Neutrophil (primary cell): ENCODE data around the gene ITGA7.
A peak's percentile ranks its signal among the peaks of the same experiment; 100 is the strongest.

Experiments
- H3K27ac ChIP-seq: fragments of 200-600 bp; sonication (generic); 2 replicates; pipeline ENCODE4 v1.5.1; 2016; ENCODE audit warnings: mild to moderate bottlenecking, moderate library complexity
- H3K27me3 ChIP-seq: fragments of 200-600 bp; sonication (generic); 2 replicates; pipeline ENCODE4 v1.6.0; 2016; ENCODE audit warnings: mild to moderate bottlenecking
- H3K36me3 ChIP-seq: fragments of 200-600 bp; sonication (generic); 2 replicates; pipeline ENCODE4 v1.5.1; 2017
- H3K4me1 ChIP-seq, 2 experiments: fragments of 200-600 bp in 1 of 2; sonication (generic) in 1 of 2; 1 replicate in 1 of 2; 2 replicates in 1 of 2; pipeline versions ENCODE4 v1.5.1 to v1.6.1; 2013 to 2016; ENCODE audit warnings: low read depth in 1 of 2, low read length in 1 of 2, mild to moderate bottlenecking in 1 of 2, moderate library complexity in 1 of 2; ENCODE audit not compliant: control insufficient read depth in 1 of 2, insufficient read depth in 1 of 2
- H3K4me3 ChIP-seq, 2 experiments: fragments of 200-600 bp in 1 of 2; sonication (generic) in 1 of 2; 1 replicate in 1 of 2; 2 replicates in 1 of 2; pipeline ENCODE4 v1.5.1; 2013 to 2016; ENCODE audit warnings: low read depth in 1 of 2, low read length in 1 of 2, mild to moderate bottlenecking in 1 of 2, moderate library complexity in 1 of 2
- H3K9me3 ChIP-seq: fragments of 200-600 bp; sonication (generic); 2 replicates; pipeline ENCODE4 v1.5.1; 2016
- CTCF ChIP-seq: fragments of 200-600 bp; sonication (generic); IDR thresholded peaks from 2 replicates; pipeline ENCODE4 v1.5.1; 2016; ENCODE audit warnings: antibody characterized with exemption

The ITGA7 gene

GRCh38 chr12:55724226-55724939, 16.7 kb upstream of the ITGA7 start:
- TF ChIP-seq CTCF, result peak; percentile 54
- no peaks in the 10 kb centered on the region for H3K9me3 ChIP-seq
- H3K4me3 ChIP-seq, result no peak overlapping the region
- H3K27ac ChIP-seq, result peak overlapping the region; percentile 57
- no peaks in the 10 kb centered on the region for H3K27me3 ChIP-seq
- H3K36me3 ChIP-seq, result peaks cover 79% of the 10 kb centered on the region
- H3K4me1 ChIP-seq, result peaks cover 44 to 55% of the 10 kb centered on the region in 2 experiments

GRCh38 chr12:55723516-55724225, 16.0 kb upstream of the ITGA7 start:
- peak overlapping the region; percentile 57 for H3K27ac ChIP-seq
- H3K27me3 ChIP-seq, result no peaks in the 10 kb centered on the region
- H3K4me3 ChIP-seq, result no peak overlapping the region
- TF ChIP-seq CTCF, result no peak
- no peaks in the 10 kb centered on the region for H3K9me3 ChIP-seq
- peaks cover 49 to 59% of the 10 kb centered on the region in 2 experiments for H3K4me1 ChIP-seq
- peaks cover 86% of the 10 kb centered on the region for H3K36me3 ChIP-seq

- H3K4me3 ChIP-seq, result no peak overlapping the region
- H3K36me3 ChIP-seq, result peaks cover 90% of the 10 kb centered on the region
- peak overlapping the region; percentile 5 for H3K27ac ChIP-seq
- H3K4me1 ChIP-seq, result peaks cover 54 to 65% of the 10 kb centered on the region in 2 experiments
- no peaks in the 10 kb centered on the region for H3K9me3 ChIP-seq
- no peak for TF ChIP-seq CTCF
- H3K27me3 ChIP-seq, result no peaks in the 10 kb centered on the region
Measured at GRCh38 chr12:55722948-55723347, 15.2 kb upstream of the ITGA7 start.

GRCh38 chr12:55721601-55722213, 14.0 kb upstream of the ITGA7 start:
- no peaks in the 10 kb centered on the region for H3K9me3 ChIP-seq
- peaks cover 83% of the 10 kb centered on the region for H3K36me3 ChIP-seq
- no peak overlapping the region for H3K4me3 ChIP-seq
- no peak for TF ChIP-seq CTCF
- no peaks in the 10 kb centered on the region for H3K27me3 ChIP-seq
- H3K4me1 ChIP-seq, result peaks cover 54 to 65% of the 10 kb centered on the region in 2 experiments
- H3K27ac ChIP-seq, result peak overlapping the region; percentile 55

- H3K4me1 ChIP-seq, result peaks cover 56 to 63% of the 10 kb centered on the region in 2 experiments
- peaks cover 76% of the 10 kb centered on the region for H3K36me3 ChIP-seq
- no peak for TF ChIP-seq CTCF
- H3K4me3 ChIP-seq, result no peak overlapping the region
- H3K27ac ChIP-seq, result peak overlapping the region; percentile 55
- no peaks in the 10 kb centered on the region for H3K9me3 ChIP-seq
- no peaks in the 10 kb centered on the region for H3K27me3 ChIP-seq
Measured at GRCh38 chr12:55720894-55721444, 13.3 kb upstream of the ITGA7 start.
